ENCODE results near the gene LHFPL3.

- no peak for TF ChIP-seq POLR2AphosphoS5 (IDR thresholded peaks at IDR 0.05; ENCODE audit: insufficient read depth, low read depth, low read length)
- TF ChIP-seq POLR2A (IDR thresholded peaks at IDR 0.05; ENCODE audit: low read depth, low read length) = no peak
- no peak for TF ChIP-seq CTCF (IDR thresholded peaks at IDR 0.05; ENCODE audit: extremely low read depth in 1 of 2, insufficient read depth in 1 of 2, low read depth in 1 of 2, low read length in 2 of 2)
- no peak for TF ChIP-seq EZH2 (IDR thresholded peaks at IDR 0.05; ENCODE audit: borderline replicate concordance, low read depth, low read length, severe bottlenecking)
Observed at GRCh38 chr7:104445393-104445792, 117.0 kb downstream of the LHFPL3 start.

Data from endothelial cell of umbilical vein (primary cell).